ENCODE measurements around the gene ERCC2.
"Not testable (repeated sequence)": the region's sequence is repeated elsewhere in the genome, so short reads cannot be mapped to it uniquely, and the experiment has no call there.

ERCC2 gene

GRCh38 chr19:45370410-45371204 is at the start of gene ERCC2:
Gene ERCC2 (minus strand): TSS chr19:45370573. CDS start chr19:45370540, 33 bp downstream.
- DNase-seq (ENCODE audit: low read depth, low spot score), result peak; percentile 99

GRCh38 chr19:45419895-45420294 is 49.5 kb upstream of the ERCC2 start:
- no peak for DNase-seq (ENCODE audit: low read depth, low spot score)

GRCh38 chr19:45419396-45419795 is 49.0 kb upstream of the ERCC2 start:
- no peak for DNase-seq (ENCODE audit: low read depth, low spot score)

- no peak for DNase-seq (ENCODE audit: low read depth, low spot score)
Observed at GRCh38 chr19:45418802-45419201, 48.4 kb upstream of the ERCC2 start.

GRCh38 chr19:45417151-45417550 is 46.8 kb upstream of the ERCC2 start:
- DNase-seq (ENCODE audit: low read depth, low spot score), result no peak

GRCh38 chr19:45414468-45414867 is 44.1 kb upstream of the ERCC2 start:
- DNase-seq (ENCODE audit: low read depth, low spot score), result no peak

- DNase-seq (ENCODE audit: low read depth, low spot score), result no peak
Observed at GRCh38 chr19:45413497-45413896, 43.1 kb upstream of the ERCC2 start.

- not testable (repeated sequence) for DNase-seq (ENCODE audit: low read depth, low spot score)
Observed at GRCh38 chr19:45410330-45410729, 40.0 kb upstream of the ERCC2 start.

GRCh38 chr19:45409557-45409920 is 39.2 kb upstream of the ERCC2 start:
- no peak for DNase-seq (ENCODE audit: low read depth, low spot score)

- DNase-seq (ENCODE audit: low read depth, low spot score), result no peak
Observed at GRCh38 chr19:45408830-45409556, 38.6 kb upstream of the ERCC2 start.

GRCh38 chr19:45408121-45408520 is 37.7 kb upstream of the ERCC2 start:
- DNase-seq (ENCODE audit: low read depth, low spot score), result no peak

GRCh38 chr19:45407585-45407984 is 37.2 kb upstream of the ERCC2 start:
- DNase-seq (ENCODE audit: low read depth, low spot score), result not testable (repeated sequence)

- DNase-seq (ENCODE audit: low read depth, low spot score), result no peak
Observed at GRCh38 chr19:45407091-45407375, 36.7 kb upstream of the ERCC2 start.

- DNase-seq (ENCODE audit: low read depth, low spot score), result peak; percentile 61
Observed at GRCh38 chr19:45406226-45407090, 36.1 kb upstream of the ERCC2 start, which contains the start of gene POLR1G. Gene POLR1G (plus strand): TSS chr19:45406644. CDS start chr19:45406697, 53 bp downstream.

GRCh38 chr19:45405435-45406225 is 35.3 kb upstream of the ERCC2 start:
- peak; percentile 72 for DNase-seq (ENCODE audit: low read depth, low spot score)

- DNase-seq (ENCODE audit: low read depth, low spot score), result no peak
Observed at GRCh38 chr19:45404557-45405434, 34.4 kb upstream of the ERCC2 start, which contains the start of gene PPP1R13L. Gene PPP1R13L (minus strand): TSS chr19:45405069. CDS start chr19:45398318, 6,751 bp downstream.

GRCh38 chr19:45403781-45404556 is 33.6 kb upstream of the ERCC2 start:
- DNase-seq (ENCODE audit: low read depth, low spot score), result no peak

- DNase-seq (ENCODE audit: low read depth, low spot score), result no peak
Observed at GRCh38 chr19:45403272-45403671, 32.9 kb upstream of the ERCC2 start.

- no peak for DNase-seq (ENCODE audit: low read depth, low spot score)
Observed at GRCh38 chr19:45402298-45403061, 32.1 kb upstream of the ERCC2 start.
